HL-60 (cell line): ENCODE measurements around the gene CAMTA1.

Experiments
- GABPA ChIP-seq: IDR thresholded peaks from 2 replicates; pipeline ENCODE4 v1.6.1; 2012; ENCODE audit warnings: low read depth
- SPI1 ChIP-seq: IDR thresholded peaks from 2 replicates; pipeline ENCODE4 v1.6.1; 2012; ENCODE audit warnings: low read depth, mild to moderate bottlenecking, borderline replicate concordance
- TF ChIP-seq, protein P1 (sequence below): IDR thresholded peaks from one replicate; pipeline ENCODE4 v1.5.1; 2011; ENCODE audit warnings: low read length, control low read depth, inconsistent platforms; ENCODE audit not compliant: insufficient read depth

DNA sequence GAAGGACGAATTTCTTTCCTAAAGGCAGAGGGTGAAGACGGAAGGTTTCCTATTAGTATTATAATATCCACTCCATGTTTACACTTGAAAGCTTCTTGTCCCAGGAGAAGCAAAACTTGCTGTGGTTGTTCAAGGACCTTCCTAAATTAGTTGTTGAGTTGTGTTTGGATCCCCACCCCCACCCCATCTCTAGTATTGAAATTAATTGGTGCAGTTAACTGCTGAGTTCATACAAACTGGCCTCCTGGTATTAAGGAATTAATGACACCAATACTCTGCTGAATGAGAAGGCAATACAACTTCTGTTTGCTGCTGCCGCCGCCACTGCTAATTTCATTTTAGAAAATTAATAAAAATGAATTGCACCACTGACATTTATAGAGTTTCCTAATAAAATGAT lies 308.8 kb downstream of the CAMTA1 start:
- TF ChIP-seq, protein P1, sequence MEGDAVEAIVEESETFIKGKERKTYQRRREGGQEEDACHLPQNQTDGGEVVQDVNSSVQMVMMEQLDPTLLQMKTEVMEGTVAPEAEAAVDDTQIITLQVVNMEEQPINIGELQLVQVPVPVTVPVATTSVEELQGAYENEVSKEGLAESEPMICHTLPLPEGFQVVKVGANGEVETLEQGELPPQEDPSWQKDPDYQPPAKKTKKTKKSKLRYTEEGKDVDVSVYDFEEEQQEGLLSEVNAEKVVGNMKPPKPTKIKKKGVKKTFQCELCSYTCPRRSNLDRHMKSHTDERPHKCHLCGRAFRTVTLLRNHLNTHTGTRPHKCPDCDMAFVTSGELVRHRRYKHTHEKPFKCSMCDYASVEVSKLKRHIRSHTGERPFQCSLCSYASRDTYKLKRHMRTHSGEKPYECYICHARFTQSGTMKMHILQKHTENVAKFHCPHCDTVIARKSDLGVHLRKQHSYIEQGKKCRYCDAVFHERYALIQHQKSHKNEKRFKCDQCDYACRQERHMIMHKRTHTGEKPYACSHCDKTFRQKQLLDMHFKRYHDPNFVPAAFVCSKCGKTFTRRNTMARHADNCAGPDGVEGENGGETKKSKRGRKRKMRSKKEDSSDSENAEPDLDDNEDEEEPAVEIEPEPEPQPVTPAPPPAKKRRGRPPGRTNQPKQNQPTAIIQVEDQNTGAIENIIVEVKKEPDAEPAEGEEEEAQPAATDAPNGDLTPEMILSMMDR, result no peak
- TF ChIP-seq GABPA, result no peak
- TF ChIP-seq SPI1, result no peak
